Measurements from ENCODE around the gene MXI1.
"Not testable (repeated sequence)": the region's sequence is repeated elsewhere in the genome, so short reads cannot be mapped to it uniquely, and the experiment has no call there.

MXI1 gene

DNA sequence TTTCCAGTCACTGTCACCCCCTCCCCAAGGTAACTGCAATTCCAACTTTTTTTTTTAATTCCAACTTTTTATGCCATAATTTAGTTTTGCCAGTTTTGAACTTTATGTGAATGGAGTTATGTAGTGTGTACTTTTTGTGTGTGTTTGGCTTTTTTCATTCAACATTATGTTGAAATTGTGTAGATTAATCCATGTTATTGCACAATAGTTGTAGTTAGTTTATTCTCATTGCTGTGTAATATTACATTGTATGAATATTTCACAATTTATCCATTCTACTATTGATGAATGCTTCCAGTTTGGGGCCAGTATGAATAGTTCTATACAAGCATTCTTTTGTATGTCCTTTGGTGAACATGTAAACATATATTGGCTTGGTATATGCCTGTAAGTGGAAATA lies 32.5 kb downstream of the MXI1 start:
- DNase-seq (ENCODE audit: low read depth, low spot score), result no peak

- DNase-seq (ENCODE audit: low read depth, low spot score), result no peak
These were observed 34.0 kb downstream of the MXI1 start for GRCh38 chr10:110241407-110241806.

GRCh38 chr10:110241841-110242240 lies 34.4 kb downstream of the MXI1 start:
- DNase-seq (ENCODE audit: low read depth, low spot score), result no peak

DNA sequence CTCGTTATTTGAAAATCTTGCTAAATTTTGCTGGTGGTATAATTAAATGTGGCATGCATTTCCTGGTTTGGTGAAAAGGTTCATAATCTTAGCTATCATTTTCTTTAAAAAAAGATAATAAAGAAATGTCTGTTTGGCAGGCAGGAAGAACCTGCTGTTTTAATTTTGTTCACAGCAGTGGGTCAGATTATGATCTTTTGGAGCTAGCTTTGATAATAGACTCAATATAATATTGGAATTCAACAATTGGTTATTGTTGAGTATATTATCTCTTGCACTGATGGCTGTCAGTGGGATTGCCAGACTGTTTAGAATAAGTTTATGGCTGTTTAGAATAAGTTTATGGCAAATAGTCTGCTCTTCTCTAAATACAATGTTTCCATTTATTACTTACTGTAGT lies 35.1 kb downstream of the MXI1 start:
- no peak for DNase-seq (ENCODE audit: low read depth, low spot score)

DNA sequence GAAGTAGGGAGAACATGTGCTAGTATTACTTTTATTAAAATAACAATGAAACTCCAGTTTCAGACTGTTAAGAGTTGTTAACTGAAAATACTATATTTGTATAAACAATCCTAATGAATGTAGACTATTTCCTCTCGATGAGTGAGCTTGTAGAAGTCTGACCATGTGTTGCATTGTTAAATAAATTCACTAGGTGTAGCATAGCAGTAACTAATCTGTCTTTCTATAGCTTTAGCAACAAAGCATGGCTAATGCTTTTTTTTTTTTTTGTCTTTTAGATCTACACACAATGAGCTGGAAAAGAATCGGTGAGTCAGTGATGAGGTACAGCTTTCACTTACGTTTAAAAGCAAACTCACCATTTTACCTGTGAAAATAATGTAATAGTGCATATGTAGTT lies 37.1 kb downstream of the MXI1 start:
- DNase-seq (ENCODE audit: low read depth, low spot score), result no peak

- DNase-seq (ENCODE audit: low read depth, low spot score), result not testable (repeated sequence)
These were observed 40.4 kb downstream of the MXI1 start for GRCh38 chr10:110247833-110248232.

DNA sequence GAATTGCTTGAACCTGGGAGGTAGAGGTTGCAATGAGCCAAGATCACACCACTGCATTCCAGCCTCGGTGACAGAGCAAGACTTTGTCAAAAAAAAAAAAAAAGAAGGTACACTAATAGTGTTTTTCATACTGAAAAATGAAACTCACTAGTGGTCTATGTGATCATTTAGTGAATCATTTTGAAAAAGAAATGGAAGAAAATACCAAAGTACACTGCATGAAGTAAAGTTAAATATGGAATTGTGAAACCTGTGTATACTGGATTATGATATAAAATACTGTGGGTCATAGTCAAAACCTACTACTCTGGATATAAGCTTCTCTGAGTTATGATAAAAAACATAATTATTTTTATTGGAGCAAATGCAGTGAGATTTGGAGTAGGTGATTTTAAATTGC lies 42.1 kb downstream of the MXI1 start:
- not testable (repeated sequence) for DNase-seq (ENCODE audit: low read depth, low spot score)

DNA sequence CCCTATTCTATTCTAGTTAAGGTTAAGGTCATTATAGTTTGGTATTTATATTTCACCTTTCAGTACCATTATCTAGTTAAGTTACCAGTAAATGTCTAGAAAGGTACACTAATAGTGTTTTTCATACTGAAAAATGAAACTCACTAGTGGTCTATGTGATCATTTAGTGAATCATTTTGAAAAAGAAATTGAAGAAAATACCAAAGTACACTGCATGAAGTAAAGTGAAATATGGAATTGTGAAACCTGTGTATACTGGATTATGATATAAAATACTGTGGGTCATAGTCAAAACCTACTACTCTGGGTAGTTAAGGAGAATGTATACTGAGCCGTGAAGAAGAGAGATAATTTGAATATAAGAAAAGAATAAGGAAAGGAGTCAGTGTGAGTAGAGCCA lies 44.0 kb downstream of the MXI1 start:
- not testable (repeated sequence) for DNase-seq (ENCODE audit: low read depth, low spot score)

- no peak for DNase-seq (ENCODE audit: low read depth, low spot score)
These were observed 44.7 kb downstream of the MXI1 start for GRCh38 chr10:110252151-110252550.

GRCh38 chr10:110254467-110254866 lies 47.1 kb downstream of the MXI1 start:
- no peak for DNase-seq (ENCODE audit: low read depth, low spot score)

- no peak for DNase-seq (ENCODE audit: low read depth, low spot score)
These were observed 51.1 kb downstream of the MXI1 start for GRCh38 chr10:110258542-110258941.

DNA sequence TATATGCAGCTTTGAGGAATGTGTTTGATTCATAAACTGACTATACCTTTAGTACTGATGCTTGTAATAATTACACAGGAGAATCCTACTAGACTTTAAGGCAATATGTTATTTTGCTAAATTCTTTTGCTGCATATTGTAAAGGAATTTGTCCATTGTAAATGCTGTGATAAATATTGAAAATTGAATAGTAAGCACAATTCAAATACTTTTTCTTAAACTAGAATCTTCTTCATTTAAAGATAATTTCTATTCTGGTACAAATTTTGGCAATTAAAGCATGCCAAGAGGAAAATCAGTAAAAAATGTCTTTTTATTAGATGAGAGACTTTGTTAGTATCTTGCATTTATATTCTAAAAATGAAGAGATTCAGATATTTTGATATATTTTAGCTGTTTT lies 51.9 kb downstream of the MXI1 start:
- no peak for DNase-seq (ENCODE audit: low read depth, low spot score)

GRCh38 chr10:110260746-110261477 lies 53.5 kb downstream of the MXI1 start:
- no peak for DNase-seq (ENCODE audit: low read depth, low spot score)

DNA sequence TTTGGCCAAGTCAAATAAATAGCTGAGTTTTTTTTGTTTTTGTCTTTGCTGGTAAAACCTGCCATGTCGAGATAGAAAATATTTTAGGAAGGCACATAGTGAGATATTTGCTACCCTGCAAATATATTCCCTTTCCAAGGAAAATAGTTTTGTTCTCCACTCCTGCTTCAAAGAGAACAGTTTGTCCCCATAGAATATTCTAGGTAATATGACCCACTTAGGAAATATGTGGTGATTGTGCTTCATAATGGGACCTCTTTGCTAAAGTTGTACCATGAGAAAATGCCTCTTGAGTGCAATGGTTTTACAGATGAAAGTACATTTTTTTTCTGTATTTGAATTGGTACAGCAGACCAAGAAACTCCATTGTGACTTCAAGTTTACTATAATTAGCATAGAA lies 55.8 kb downstream of the MXI1 start:
- no peak for DNase-seq (ENCODE audit: low read depth, low spot score)

DNA sequence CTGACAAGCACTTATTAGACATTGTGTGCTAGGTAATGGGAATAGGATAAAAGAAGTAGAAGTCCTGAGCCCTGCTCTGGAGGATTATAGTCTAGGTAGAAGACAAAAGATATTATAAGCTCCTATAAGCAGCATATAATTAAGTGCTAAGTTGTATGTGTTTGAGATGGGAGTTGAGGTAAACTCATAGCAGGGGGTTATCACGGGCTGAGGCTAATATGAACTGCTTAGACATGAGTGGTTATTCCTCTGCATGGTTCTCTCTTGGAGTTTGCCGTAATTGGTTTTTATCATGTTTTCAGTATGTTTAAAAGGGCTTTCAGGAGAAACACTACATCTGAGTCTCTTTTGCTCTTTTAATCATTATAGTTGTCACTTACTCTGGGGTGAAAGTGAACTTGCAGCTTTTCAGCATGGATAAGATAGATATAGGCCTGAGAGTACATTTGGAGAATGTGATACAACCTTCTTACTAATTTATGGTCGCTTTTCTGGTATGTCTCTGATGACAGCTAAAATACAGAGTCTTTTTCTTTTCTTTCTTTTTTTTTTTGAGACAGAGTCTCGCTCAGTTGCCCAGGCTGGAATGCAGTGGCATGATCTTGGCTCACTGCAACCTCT lies 58.3 kb downstream of the MXI1 start:
- no peak for DNase-seq (ENCODE audit: low read depth, low spot score)

GRCh38 chr10:110267276-110267675 lies 59.9 kb downstream of the MXI1 start:
- no peak for DNase-seq (ENCODE audit: low read depth, low spot score)

GRCh38 chr10:110268442-110268841 lies 61.0 kb downstream of the MXI1 start:
- DNase-seq (ENCODE audit: low read depth, low spot score), result no peak

DNA sequence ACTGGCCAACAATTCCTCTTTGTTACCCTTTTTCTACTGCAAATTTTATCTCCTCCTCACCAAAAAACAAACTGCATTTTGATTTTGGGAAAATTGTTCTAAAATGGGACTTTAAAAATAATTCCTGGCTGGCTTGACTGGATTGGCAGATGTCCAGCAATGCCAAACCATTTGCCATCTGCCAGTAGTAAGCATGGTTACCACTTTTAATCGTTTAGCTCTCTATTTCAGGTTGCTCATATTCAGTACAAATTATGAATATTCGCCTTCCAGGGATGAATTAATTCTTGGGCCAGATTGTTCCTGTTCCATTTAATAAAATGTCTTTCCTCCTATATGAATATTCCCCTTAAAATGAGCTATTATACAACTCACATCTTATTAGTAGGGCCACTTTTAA lies 61.6 kb downstream of the MXI1 start:
- no peak for DNase-seq (ENCODE audit: low read depth, low spot score)

DNA sequence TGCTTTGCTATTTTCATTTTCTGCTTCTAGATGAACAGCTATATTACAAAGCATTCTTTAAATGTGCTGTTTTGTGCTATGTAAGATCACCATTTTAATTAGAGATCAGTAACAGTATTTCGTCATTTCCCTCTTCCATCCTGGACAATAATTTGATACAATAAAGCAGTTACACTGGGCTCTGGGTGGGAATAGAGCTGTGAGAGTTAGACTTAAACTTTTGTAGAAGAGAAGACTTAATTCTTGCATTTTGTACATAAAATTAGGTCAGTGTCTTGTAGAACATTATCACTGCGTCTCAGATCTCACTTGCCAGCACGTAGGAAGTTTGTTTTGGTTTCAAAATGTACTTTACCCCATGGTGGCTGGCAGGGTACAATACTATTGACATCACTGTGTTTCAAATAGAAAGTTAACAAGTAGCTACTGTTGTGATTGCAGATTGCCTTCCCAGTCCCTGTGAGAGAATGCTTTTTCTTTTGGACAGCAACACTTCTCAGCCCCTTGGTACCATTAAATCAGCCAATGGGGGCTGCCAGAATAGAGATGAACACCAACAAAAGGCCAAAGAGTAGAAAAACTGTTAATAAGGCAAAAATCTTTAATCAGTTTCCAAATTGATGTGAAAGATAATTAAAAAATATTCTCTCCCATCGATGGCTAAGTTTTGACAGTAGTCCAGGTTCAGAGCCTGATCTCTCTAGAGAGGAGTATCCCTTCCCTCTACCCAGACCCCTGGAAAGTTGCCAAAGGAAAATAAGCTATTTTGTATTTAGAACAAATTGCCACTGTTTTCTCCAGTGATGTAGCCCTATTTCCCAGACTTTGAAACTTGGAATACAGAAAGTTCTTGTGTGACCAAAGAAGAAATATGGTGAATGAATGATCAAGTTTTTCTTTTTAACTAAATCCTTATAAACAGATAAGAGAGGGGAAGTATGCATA lies 62.2 kb downstream of the MXI1 start:
- DNase-seq (ENCODE audit: low read depth, low spot score), result no peak

- not testable (repeated sequence) for DNase-seq (ENCODE audit: low read depth, low spot score)
These were observed 65.6 kb downstream of the MXI1 start for GRCh38 chr10:110272995-110273394.

DNA sequence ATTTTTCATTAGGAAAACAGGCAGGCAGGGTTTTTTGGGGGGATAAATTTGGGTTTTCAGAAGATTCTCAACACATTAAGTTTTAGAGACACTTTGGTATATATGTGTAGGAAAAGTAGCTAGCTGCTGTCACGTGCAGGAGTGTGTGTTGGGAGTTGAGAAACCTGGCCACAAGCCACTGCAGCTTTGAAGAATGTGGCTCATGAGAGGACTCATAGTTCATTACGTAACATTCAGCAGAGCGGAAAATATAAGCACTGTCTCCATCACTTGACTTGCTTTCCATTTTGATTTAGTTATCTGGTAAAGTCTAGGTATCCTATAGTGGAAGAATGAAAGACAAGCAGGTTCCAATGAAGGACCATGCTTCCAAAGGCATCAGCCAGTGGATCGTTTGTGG lies 66.1 kb downstream of the MXI1 start:
- no peak for DNase-seq (ENCODE audit: low read depth, low spot score)

DNA sequence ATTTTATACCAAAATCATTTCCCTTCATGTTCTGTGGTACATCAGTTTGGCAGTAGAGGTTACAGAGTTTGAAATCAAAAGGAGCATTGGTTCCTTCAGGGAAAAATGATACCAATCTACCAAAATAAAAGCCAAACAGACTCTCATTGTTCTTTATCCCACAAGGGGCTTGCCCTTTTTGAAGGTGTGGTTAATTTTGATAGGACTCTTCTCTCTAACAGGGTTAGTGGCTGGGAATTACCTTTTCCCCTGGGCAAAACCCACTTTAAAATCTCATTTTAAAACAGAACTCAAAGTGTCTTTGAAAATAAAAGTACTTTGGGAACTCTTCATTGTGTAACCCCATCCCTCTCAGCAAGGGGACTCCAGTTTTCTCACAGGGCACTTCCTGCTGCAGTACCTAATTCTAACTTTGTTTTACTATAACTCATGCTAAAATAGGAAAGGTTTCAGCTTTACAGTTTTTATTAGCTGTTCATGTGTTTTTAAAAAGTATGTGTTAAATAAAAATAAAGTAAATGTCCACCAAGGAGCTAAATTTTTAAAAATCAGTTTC lies 66.7 kb downstream of the MXI1 start:
- DNase-seq (ENCODE audit: low read depth, low spot score), result no peak

Measured in ELF-1 (cell line).